Mesodermal cell (in vitro differentiated cells): ENCODE data around the gene NR2C2AP.
A peak's percentile ranks its signal among the peaks of the same experiment; 100 is the strongest.
"Not testable (repeated sequence)": the region's sequence is repeated elsewhere in the genome, so short reads cannot be mapped to it uniquely, and the experiment has no call there.

Source experiments
- H3K27ac ChIP-seq: 2 replicates; pipeline ENCODE4 v1.7.0; 2013; ENCODE audit warnings: mild to moderate bottlenecking, low read depth, low read length, moderate library complexity; ENCODE audit not compliant: severe bottlenecking
- H3K36me3 ChIP-seq: 2 replicates; pipeline ENCODE4 v1.7.1; 2013; ENCODE audit warnings: mild to moderate bottlenecking, low read length, moderate library complexity; ENCODE audit not compliant: control insufficient read depth, insufficient read depth
- H3K4me1 ChIP-seq: one replicate; pipeline ENCODE4 v1.7.1; 2013; ENCODE audit warnings: mild to moderate bottlenecking, low read length; ENCODE audit not compliant: insufficient read depth, control insufficient read depth, poor library complexity, severe bottlenecking
- H3K4me3 ChIP-seq: 2 replicates; pipeline ENCODE4 v1.7.0; 2013; ENCODE audit warnings: low read length, control low read depth, mild to moderate bottlenecking; ENCODE audit not compliant: insufficient read depth, poor library complexity, severe bottlenecking; ENCODE audit errors: extremely low read depth
- H3K9me3 ChIP-seq: 2 replicates; pipeline ENCODE4 v1.7.1; 2013; ENCODE audit warnings: mild to moderate bottlenecking, low read length, moderate library complexity; ENCODE audit not compliant: control insufficient read depth
- WGBS, 2 experiments: methylation state at CpG; one replicate each; pipeline ENCODE4 v1.1.5; 2013; ENCODE audit warnings: missing lambda C conversion rate in 2 of 2; ENCODE audit not compliant: insufficient coverage in 2 of 2; 5-methylcytosine and 5-hydroxymethylcytosine counted together

Gene NR2C2AP

GRCh38 chr19:19227217-19227616 is 24.0 kb upstream of the NR2C2AP start:
- WGBS, 2 experiments: 68 to 85% methylated on average over 3 to 4 of the region's 4 CpGs
- Histone ChIP-seq H3K36me3 (no peaks in the 10 kb centered on the region), H3K4me1 (no peaks in the 10 kb centered on the region), H3K27ac (no peak overlapping the region), H3K4me3 (no peak overlapping the region), H3K9me3 (no peaks in the 10 kb centered on the region)

- Histone ChIP-seq H3K9me3 (no peaks in the 10 kb centered on the region), H3K36me3 (no peaks in the 10 kb centered on the region), H3K4me3 (no peak overlapping the region), H3K27ac (no peak overlapping the region), H3K4me1 (no peaks in the 10 kb centered on the region)
- WGBS, 2 experiments: 77 to 89% methylated on average over 9 of the region's 10 CpGs
Measured at GRCh38 chr19:19226663-19227062, 23.4 kb upstream of the NR2C2AP start.

- WGBS, 2 experiments: 84% methylated on average over 4 of the region's 5 CpGs
- Histone ChIP-seq H3K9me3 (no peaks in the 10 kb centered on the region), H3K27ac (no peak overlapping the region), H3K4me1 (no peaks in the 10 kb centered on the region), H3K36me3 (no peaks in the 10 kb centered on the region), H3K4me3 (no peak overlapping the region)
Measured at GRCh38 chr19:19226204-19226603, 23.0 kb upstream of the NR2C2AP start.

GRCh38 chr19:19224852-19225494 is 21.8 kb upstream of the NR2C2AP start:
- Histone ChIP-seq H3K36me3 (no peaks in the 10 kb centered on the region), H3K4me1 (no peaks in the 10 kb centered on the region), H3K4me3 (peak overlapping the region; percentile 11), H3K9me3 (no peaks in the 10 kb centered on the region), H3K27ac (no peak overlapping the region)
- 2 to 4% methylated on average over 47 to 59 of the region's 59 CpGs for WGBS, 2 experiments

- Histone ChIP-seq H3K27ac (no peak overlapping the region), H3K9me3 (no peaks in the 10 kb centered on the region), H3K36me3 (no peaks in the 10 kb centered on the region), H3K4me3 (peak overlapping the region; percentile 11), H3K4me1 (no peaks in the 10 kb centered on the region)
- 67 to 75% methylated on average over 13 to 14 of the region's 17 CpGs for WGBS, 2 experiments
Measured at GRCh38 chr19:19224150-19224851, 21.1 kb upstream of the NR2C2AP start.

- 83 to 95% methylated on average over 4 of the region's 6 CpGs for WGBS, 2 experiments
- H3K36me3 ChIP-seq: no peaks in the 10 kb centered on the region
Measured at GRCh38 chr19:19223636-19224035, 20.4 kb upstream of the NR2C2AP start.

GRCh38 chr19:19223060-19223459 is 19.8 kb upstream of the NR2C2AP start:
- H3K9me3 ChIP-seq: no peaks in the 10 kb centered on the region
- no peaks in the 10 kb centered on the region for H3K36me3 ChIP-seq
- no peaks in the 10 kb centered on the region for H3K4me1 ChIP-seq
- H3K27ac ChIP-seq: no peak overlapping the region
- H3K4me3 ChIP-seq: no peak overlapping the region
- WGBS, 2 experiments: no CpG with 5 or more reads among the region's 5 CpGs

More at GRCh38 chr19:19223636-19224035, 20.4 kb upstream of the NR2C2AP start:
- H3K4me1 ChIP-seq: no peaks in the 10 kb centered on the region
- no peak overlapping the region for H3K27ac ChIP-seq
- no peaks in the 10 kb centered on the region for H3K9me3 ChIP-seq
- H3K4me3 ChIP-seq: no peak overlapping the region

- H3K36me3 ChIP-seq, H3K9me3 ChIP-seq, H3K4me1 ChIP-seq, H3K27ac ChIP-seq, H3K4me3 ChIP-seq: not testable (repeated sequence)
- WGBS, 2 experiments: 88 to 89% methylated on average over 7 of the region's 8 CpGs
Measured at GRCh38 chr19:19221000-19221399, 17.8 kb upstream of the NR2C2AP start.

- no peak overlapping the region for H3K4me3 ChIP-seq
- H3K9me3 ChIP-seq: no peaks in the 10 kb centered on the region
- 84 to 89% methylated on average over 20 to 21 of the region's 21 CpGs for WGBS, 2 experiments
- no peaks in the 10 kb centered on the region for H3K4me1 ChIP-seq
- H3K36me3 ChIP-seq: no peaks in the 10 kb centered on the region
- no peak overlapping the region for H3K27ac ChIP-seq
Measured at GRCh38 chr19:19218911-19219310, 15.7 kb upstream of the NR2C2AP start.

GRCh38 chr19:19217099-19217498 is 13.9 kb upstream of the NR2C2AP start:
- WGBS, 2 experiments: 41 to 45% methylated on average over 3 to 4 of the region's 4 CpGs
- no peaks in the 10 kb centered on the region for H3K4me1 ChIP-seq
- no peaks in the 10 kb centered on the region for H3K9me3 ChIP-seq
- no peaks in the 10 kb centered on the region for H3K36me3 ChIP-seq
- H3K27ac ChIP-seq: no peak overlapping the region
- no peak overlapping the region for H3K4me3 ChIP-seq

GRCh38 chr19:19215792-19216191 is 12.6 kb upstream of the NR2C2AP start:
- 0% methylated on average over 1 of the region's 4 CpGs; no CpG with 5 or more reads in 1 of the 2 experiments for WGBS, 2 experiments
- Histone ChIP-seq H3K4me3 (no peak overlapping the region), H3K4me1 (no peaks in the 10 kb centered on the region), H3K27ac (no peak overlapping the region), H3K9me3 (no peaks in the 10 kb centered on the region), H3K36me3 (no peaks in the 10 kb centered on the region)
